Middle frontal gyrus (tissue), 1 donor: ENCODE results near the gene HOXC10.

ENCODE experiments used
- DNase-seq: peaks from one replicate; pipeline ENCODE4 v3.0.0-alpha.2; 2015; ENCODE audit warnings: low spot score; ENCODE audit errors: extremely low spot score

HOXC10 gene

GRCh38 chr12:53976823-53977595, 7.9 kb upstream of the HOXC10 start:
- no peak for DNase-seq

DNA sequence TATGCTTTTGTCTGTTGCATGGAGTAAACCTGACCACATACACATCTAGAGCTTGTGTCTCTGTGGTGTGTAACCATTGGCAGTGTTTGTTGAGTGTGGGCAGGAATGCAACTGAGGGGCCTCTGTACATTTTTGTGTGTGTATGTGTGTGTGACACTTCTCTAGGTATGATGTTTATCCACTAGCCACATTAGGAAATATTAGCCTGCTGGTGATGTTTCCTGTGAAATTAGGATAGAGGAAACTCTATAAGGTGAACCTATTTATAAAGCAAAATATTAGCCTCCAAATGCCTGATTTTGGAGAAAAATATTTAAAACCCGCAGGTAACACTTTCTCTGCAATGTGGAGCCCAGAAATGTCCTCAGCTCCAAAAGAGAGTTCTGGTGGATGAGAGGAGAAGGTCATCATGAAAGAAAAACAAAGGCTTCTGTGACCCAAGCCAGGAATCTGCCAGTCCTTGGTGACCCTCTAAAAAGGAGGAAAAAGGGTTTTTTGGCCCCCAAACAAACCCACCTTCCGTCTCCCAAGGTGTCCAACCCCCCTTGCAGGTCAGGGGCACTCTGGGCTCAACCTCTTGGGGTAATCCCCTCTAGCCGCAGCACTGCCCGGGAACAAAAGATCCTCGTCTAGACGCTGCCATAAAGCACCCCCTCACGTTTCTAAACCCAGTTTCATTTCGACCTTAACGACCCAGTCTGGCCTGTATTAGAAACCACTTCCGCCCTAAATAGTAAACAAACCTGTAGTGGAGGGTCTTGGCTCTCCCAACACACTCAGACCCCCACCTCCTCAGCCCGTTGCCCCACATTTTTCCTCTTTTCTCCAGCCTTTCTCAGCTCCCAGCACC, 7.1 kb upstream of the HOXC10 start:
- no peak for DNase-seq

GRCh38 chr12:53978477-53979356, 6.2 kb upstream of the HOXC10 start:
- no peak for DNase-seq

GRCh38 chr12:53980104-53980801, 4.7 kb upstream of the HOXC10 start:
- no peak for DNase-seq

DNA sequence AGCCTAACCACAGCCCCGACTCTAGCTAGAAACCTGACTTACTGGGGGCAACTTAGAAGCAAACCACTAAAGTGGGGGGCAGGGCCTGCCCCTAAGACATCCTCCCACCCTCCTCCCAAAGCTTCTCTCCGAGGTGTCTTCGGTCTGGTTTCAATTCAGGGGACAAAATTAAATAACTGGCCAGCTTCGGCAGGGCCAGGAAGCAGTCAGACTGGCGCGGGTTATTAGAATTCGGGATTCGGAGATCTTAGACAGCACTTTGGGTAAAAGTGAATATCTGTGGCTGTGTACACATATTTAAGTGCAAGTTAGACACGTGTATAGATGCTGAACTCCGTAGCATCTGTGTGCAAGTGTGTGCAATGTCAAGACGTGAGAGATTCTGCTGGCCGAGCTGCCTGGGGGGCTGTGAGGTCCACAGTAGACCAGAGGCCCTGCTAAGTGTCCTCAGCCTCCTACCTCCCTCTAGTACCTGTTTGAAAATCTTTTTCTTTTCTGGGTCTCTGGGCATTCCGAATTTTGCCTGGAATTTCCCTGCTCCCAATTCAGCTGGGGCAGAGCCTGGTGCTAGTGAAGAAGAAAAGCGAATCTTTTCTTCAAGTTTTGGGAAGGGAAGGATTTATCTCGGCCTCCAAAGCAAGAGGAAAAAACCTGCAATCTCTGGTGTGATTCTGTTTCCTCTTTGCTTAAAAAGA, 4.0 kb upstream of the HOXC10 start:
- no peak for DNase-seq

- no peak for DNase-seq
These were observed 3.0 kb upstream of the HOXC10 start for GRCh38 chr12:53981634-53982565.

GRCh38 chr12:53982648-53983567, 2.0 kb upstream of the HOXC10 start:
- no peak for DNase-seq

DNA sequence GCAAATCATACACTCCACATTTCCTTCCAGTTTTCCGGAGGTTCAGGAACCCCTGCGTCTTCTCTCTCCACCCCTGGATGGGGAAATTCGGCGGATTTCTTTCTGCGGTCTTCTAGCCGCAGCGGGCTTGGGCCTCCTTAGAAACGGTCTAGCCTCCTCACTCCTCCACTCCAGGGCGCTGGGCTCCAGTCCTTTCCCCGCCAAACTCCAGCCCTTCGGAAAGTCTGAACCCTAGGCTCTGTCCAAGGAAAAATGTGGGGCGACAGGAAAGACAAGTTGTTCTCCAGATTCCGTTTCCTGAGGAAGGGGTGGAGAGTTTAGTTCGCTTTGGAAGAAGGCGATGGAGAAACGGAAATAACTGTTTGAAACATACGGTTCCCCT, 1.4 kb upstream of the HOXC10 start:
- no peak for DNase-seq

GRCh38 chr12:53983950-53984572, 885 bp upstream of the HOXC10 start:
- no peak for DNase-seq

- DNase-seq = no peak
These were observed 697 bp downstream of the HOXC10 start for GRCh38 chr12:53985692-53985993.

DNA sequence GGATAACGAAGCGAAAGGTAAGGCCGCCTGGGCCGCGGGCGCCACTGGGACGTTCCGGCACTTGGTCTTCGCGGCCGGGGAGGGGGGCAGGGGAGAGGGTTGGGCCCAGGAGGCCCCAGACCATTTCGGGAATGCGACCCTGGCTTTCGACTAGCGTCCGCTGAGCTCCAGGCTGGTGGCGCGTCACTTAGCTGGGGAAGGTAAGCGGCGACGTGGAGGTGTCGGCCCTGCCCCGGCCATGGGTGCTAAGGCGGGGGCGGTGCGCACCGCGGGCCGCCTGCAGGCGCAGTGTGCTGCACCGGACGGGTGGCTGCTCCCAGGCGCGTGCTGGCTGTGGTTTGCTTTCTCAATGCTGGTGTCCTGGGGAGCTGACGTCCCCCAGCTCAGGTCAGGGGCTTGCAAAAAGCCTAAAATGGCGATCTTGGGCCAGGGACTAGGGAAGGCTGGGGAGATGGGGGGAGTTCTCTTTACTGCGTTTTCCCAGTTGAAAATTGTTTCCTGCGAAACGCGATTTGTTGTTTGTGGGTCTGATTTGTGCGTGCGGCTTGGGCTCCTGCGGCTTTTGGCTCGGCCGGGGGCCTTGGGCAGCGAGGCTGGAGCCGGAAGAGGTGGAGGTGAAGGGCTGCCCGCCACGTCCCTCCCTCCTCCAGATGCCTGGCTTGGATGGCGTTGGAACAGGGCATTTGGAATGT, 1.2 kb downstream of the HOXC10 start:
- DNase-seq = no peak

DNA sequence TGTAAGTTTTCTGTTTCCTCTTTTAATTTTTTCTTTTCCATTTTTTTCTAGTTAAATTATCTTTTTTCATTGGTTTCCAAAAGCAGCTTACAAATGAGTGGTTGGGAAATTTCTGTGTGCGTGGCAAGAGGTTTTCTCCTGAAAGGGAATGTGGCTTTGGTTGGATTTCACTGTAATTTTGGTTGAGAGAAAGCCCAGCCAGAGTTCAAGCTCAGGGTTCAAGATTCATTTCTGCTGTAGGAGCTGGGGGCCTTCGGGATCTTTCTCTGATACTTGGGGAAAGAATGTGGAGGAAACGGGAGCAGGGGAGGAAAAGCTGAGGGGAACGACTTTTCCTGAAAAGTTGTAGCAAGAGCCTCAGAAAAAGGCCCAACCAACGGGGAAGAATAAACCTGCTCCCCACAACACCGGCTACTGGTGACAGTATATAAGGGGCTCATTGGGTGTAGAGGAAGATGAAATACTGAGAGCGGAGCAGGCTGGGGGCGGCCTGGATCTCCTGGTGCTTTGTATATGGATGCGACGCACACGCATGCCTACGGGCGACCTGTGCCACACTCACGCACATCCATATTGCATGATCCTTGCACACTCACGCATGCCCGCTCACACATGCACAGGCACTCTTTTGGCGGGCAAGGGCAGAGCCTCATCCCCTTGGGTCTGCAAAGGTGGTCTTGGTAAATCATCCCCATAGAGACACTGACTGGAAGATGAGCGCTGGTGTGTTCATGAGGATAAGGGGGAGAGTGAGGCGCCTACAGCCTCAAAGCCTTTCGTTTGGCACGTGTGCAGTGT, 1.9 kb downstream of the HOXC10 start:
- no peak for DNase-seq

DNA sequence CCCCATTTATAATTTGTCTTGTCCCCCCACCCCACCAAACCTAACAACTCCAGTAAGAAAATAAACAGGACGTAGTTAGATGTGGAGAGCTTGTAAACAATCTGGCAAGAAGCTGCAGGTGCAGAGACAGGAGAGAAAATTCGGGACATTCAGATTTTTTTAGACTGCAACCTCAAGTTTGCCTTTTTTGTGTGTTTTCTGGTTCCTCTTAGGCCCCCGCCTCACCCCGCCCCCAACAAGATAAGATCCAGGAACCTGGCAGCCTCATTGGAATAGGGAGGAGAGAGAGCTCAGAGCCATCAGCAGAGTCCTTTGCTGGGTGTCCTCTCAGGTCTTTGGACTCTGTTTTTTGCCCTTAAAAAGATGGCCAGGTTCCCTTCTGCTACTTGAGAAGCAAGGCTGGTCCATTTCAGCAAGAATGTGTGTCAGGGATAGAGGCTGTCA, 2.9 kb downstream of the HOXC10 start:
- no peak for DNase-seq

- DNase-seq = no peak
These were observed 3.7 kb downstream of the HOXC10 start for GRCh38 chr12:53988541-53989226.

DNA sequence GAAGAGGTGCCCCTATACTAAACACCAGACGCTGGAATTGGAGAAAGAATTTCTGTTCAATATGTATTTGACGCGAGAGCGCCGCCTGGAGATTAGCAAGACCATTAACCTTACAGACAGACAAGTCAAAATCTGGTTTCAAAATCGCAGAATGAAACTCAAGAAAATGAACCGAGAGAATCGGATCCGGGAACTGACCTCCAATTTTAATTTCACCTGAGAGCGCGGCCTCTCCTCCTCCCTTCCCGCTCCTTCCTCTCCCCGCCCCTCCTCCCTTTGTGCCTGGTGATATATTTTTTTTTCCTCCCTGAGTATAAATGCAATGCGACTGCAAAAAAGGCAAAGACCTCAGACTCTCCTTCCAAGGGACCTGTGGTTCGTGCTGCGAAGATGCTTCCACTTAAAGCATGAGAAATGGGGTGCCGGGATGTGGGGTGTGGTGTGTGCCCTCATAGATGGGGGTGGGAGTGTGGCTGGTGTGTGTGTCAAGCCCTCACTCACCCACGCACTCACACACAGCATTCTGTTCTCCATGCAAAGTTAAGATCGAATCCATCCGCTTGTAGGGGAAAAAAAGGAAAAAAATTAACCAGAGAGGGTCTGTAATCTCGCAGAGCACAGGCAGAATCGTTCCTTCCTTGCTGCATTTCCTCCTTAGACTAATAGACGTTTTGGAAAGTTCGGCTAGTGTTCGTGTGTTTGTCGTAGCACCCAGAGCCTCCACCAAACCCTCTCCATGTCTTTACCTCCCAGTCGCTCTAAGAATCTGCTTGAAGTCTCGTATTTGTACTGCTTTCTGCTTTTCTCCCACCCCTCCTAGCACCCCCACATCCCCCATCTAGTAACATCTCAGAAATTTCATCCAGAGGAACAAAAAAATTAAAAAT, 4.5 kb downstream of the HOXC10 start:
- peak; percentile 5 for DNase-seq
